Central memory CD4-positive, alpha-beta T cell (primary cell): Measurements from ENCODE around the gene KRT7.
"Not testable (repeated sequence)": the region's sequence is repeated elsewhere in the genome, so short reads cannot be mapped to it uniquely, and the experiment has no call there.

Experiments
- DNase-seq: peaks from one replicate; pipeline ENCODE4 v3.0.0; 2022

Gene KRT7

GRCh38 chr12:52231305-52232202 is 1.5 kb upstream of the KRT7 start:
- DNase-seq = no peak

- no peak for DNase-seq
These were observed 805 bp upstream of the KRT7 start for GRCh38 chr12:52232203-52232673.

- DNase-seq = no peak
These were observed 592 bp downstream of the KRT7 start for GRCh38 chr12:52233462-52234207.

- DNase-seq = no peak
These were observed 1.3 kb downstream of the KRT7 start for GRCh38 chr12:52234223-52234810.

GRCh38 chr12:52235001-52235764 is 2.1 kb downstream of the KRT7 start:
- no peak for DNase-seq

- no peak for DNase-seq
These were observed 2.8 kb downstream of the KRT7 start for GRCh38 chr12:52235822-52236361.

GRCh38 chr12:52236386-52237050 is 3.5 kb downstream of the KRT7 start:
- DNase-seq = no peak

- no peak for DNase-seq
These were observed 5.3 kb downstream of the KRT7 start for GRCh38 chr12:52238207-52238840.

- no peak for DNase-seq
These were observed 6.0 kb downstream of the KRT7 start for GRCh38 chr12:52238916-52239646.

GRCh38 chr12:52239767-52240166 is 6.7 kb downstream of the KRT7 start:
- DNase-seq = no peak

GRCh38 chr12:52240247-52240646 is 7.2 kb downstream of the KRT7 start:
- not testable (repeated sequence) for DNase-seq

- DNase-seq = no peak
These were observed 8.3 kb downstream of the KRT7 start for GRCh38 chr12:52241205-52241842.

GRCh38 chr12:52242442-52243258 is 9.6 kb downstream of the KRT7 start:
- DNase-seq = no peak

GRCh38 chr12:52243259-52243855 is 10.3 kb downstream of the KRT7 start:
- no peak for DNase-seq

- DNase-seq = peak; percentile 54
These were observed 11.0 kb downstream of the KRT7 start for GRCh38 chr12:52243856-52244614.

- no peak for DNase-seq
These were observed 11.6 kb downstream of the KRT7 start for GRCh38 chr12:52244615-52244994.

GRCh38 chr12:52245259-52245961 is 12.4 kb downstream of the KRT7 start:
- no peak for DNase-seq
